OCI-LY3 (cell line): ENCODE results near the gene VRK3.
"Not testable (repeated sequence)": the region's sequence is repeated elsewhere in the genome, so short reads cannot be mapped to it uniquely, and the experiment has no call there.

Experiments used
- H2AFZ ChIP-seq: fragments of 200-600, 300-600 bp; shearing (Covaris generic); 2 replicates; pipeline ENCODE4 v1.6.0; 2014; ENCODE audit warnings: antibody characterized with exemption, low read depth, low read length
- H3K27ac ChIP-seq: fragments of 200-600, 300-600 bp; sonication (generic); 2 replicates; pipeline ENCODE4 v1.5.1; 2014; ENCODE audit warnings: mild to moderate bottlenecking, low read length, moderate library complexity, mixed read lengths
- H3K27me3 ChIP-seq: fragments of 200-600, 300-600 bp; sonication (generic); 2 replicates; pipeline ENCODE4 v1.6.1; 2014; ENCODE audit warnings: low read depth, low read length, mixed read lengths
- H3K36me3 ChIP-seq: fragments of 200-600, 300-600 bp; sonication (generic); replicated peaks from 2 replicates; pipeline ENCODE3; 2014; ENCODE audit warnings: low read depth, low read length, mixed read lengths
- H3K4me1 ChIP-seq: fragments of 300-600, 200-600 bp; sonication (generic); 2 replicates; pipeline ENCODE4 v1.6.1; 2014; ENCODE audit warnings: low read length, mixed read lengths
- H3K4me2 ChIP-seq: fragments of 200-600, 300-600 bp; sonication (generic); 2 replicates; pipeline ENCODE4 v1.6.1; 2014; ENCODE audit warnings: low read length, mixed read lengths
- H3K4me3 ChIP-seq: fragments of 300-600, 200-600 bp; sonication (generic); 2 replicates; pipeline ENCODE4 v1.5.1; 2014; ENCODE audit warnings: antibody characterized with exemption, mild to moderate bottlenecking, low read length, moderate library complexity
- H3K79me2 ChIP-seq: fragments of 300-600, 200-600 bp; shearing (Covaris generic); 2 replicates; pipeline ENCODE4 v1.6.1; 2014; ENCODE audit warnings: mild to moderate bottlenecking, low read length, mixed read lengths
- H3K9ac ChIP-seq: fragments of 300-600, 200-600 bp; shearing (Covaris generic); 2 replicates; pipeline ENCODE4 v1.6.0; 2014; ENCODE audit warnings: mild to moderate bottlenecking, low read length, moderate library complexity
- H3K9me3 ChIP-seq: fragments of 200-600, 300-600 bp; shearing (Covaris generic); 2 replicates; pipeline ENCODE4 v1.6.1; 2014; ENCODE audit warnings: low read length, mixed read lengths; ENCODE audit not compliant: insufficient read depth
- H4K20me1 ChIP-seq: fragments of 200-600, 300-600 bp; sonication (generic); 2 replicates; pipeline ENCODE4 v1.6.1; 2016; ENCODE audit warnings: low read length, mixed read lengths; ENCODE audit not compliant: insufficient read depth
- EZH2phosphoT487 ChIP-seq: fragments of 200-600 bp; shearing (Covaris generic); IDR thresholded peaks from 2 replicates; pipeline ENCODE4 v1.6.1; 2018; ENCODE audit warnings: antibody characterized with exemption, mixed run types, low read depth
- TF ChIP-seq, protein P1 (sequence below): fragments of 200-600, 300-600 bp; sonication (generic); IDR thresholded peaks from 2 replicates; pipeline ENCODE4 v1.5.1; 2014; ENCODE audit warnings: antibody characterized with exemption, low read length, low read depth

VRK3 gene, protein sequence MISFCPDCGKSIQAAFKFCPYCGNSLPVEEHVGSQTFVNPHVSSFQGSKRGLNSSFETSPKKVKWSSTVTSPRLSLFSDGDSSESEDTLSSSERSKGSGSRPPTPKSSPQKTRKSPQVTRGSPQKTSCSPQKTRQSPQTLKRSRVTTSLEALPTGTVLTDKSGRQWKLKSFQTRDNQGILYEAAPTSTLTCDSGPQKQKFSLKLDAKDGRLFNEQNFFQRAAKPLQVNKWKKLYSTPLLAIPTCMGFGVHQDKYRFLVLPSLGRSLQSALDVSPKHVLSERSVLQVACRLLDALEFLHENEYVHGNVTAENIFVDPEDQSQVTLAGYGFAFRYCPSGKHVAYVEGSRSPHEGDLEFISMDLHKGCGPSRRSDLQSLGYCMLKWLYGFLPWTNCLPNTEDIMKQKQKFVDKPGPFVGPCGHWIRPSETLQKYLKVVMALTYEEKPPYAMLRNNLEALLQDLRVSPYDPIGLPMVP

DNA sequence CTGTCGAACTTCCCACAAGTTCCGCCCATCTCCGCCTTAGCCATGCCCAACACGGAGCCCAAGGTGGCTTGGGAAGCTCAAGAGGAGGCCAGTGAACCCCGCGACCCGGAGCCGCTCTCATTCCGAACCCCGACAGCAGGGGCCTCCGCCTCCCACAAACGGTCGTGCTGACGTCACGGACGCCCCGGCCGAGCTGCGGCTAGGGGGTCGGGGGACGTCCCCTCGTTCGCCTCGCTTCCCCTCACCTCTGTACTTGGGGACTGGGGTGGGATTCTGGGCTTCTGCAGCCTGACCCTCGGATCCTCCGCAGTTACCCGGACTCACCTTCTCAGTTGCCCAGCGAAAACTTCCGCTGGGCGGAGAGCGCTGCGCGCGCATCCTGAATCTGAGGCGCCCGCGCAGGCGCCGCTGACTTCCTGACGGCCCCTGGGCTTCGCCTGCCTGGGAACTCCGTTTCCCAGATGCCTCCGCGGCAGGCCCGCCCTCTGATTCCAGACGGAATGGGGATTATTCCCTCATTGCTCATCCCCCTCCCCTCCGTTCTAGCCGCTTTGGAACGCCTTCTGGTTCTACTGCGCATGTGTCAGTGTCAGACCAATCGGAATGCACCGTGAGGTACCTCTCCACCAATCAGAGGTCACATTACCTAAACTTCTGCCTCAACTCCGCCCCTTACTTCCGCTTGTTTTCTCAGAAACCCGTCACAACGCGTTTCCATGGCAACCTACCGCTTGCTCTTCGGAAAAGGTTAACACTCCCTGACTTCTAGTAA lies at the start of gene VRK3:
TSS of gene VRK3 (minus strand) at position 351 of the 772 bp plus-strand sequence. CDS start 9,210 bp downstream, outside the sequence.
- Histone ChIP-seq H3K4me2 (peak within 1 kb of the TSS; percentile 83), H3K27me3 (no peaks in the 10 kb centered on the region), H3K9me3 (no peaks in the 10 kb centered on the region), H4K20me1 (peaks cover 8% of the 10 kb centered on the region; the same call in 1 of the 2 replicates), H3K27ac (peak within 1 kb of the TSS; percentile 44), H3K4me1 (peaks cover 17% of the 10 kb centered on the region), H3K79me2 (peaks cover 55% of the 10 kb centered on the region), H3K9ac (peak within 1 kb of the TSS; percentile 72), H3K36me3 (peaks cover 2% of the 10 kb centered on the region), H3K4me3 (peak within 1 kb of the TSS; percentile 85), H2AFZ (peak within 1 kb of the TSS; percentile 92)
- TF ChIP-seq EZH2phosphoT487 = no peak
- TF ChIP-seq, protein P1, sequence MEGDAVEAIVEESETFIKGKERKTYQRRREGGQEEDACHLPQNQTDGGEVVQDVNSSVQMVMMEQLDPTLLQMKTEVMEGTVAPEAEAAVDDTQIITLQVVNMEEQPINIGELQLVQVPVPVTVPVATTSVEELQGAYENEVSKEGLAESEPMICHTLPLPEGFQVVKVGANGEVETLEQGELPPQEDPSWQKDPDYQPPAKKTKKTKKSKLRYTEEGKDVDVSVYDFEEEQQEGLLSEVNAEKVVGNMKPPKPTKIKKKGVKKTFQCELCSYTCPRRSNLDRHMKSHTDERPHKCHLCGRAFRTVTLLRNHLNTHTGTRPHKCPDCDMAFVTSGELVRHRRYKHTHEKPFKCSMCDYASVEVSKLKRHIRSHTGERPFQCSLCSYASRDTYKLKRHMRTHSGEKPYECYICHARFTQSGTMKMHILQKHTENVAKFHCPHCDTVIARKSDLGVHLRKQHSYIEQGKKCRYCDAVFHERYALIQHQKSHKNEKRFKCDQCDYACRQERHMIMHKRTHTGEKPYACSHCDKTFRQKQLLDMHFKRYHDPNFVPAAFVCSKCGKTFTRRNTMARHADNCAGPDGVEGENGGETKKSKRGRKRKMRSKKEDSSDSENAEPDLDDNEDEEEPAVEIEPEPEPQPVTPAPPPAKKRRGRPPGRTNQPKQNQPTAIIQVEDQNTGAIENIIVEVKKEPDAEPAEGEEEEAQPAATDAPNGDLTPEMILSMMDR = no peak

DNA sequence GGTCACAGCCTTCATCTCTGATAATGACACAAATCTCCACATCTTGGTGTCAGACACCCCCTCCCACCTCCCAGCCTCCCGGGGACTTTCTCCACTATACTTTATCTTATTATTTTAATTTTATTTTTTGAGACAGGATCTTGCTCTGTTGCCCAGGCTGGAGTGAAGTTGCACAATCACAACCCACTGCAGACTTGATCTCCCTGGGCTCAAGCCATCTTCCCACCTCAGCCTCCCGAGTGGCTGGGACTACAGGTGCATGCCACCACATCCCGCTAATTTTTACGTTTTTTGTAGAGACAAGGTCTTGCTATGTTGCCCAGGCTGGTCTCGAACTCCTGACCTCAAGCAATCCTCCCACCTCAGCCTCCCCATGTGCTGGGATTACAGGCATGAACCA lies 43.2 kb upstream of the VRK3 start:
- not testable (repeated sequence) for H2AFZ ChIP-seq, H3K27me3 ChIP-seq, H3K4me3 ChIP-seq, H3K36me3 ChIP-seq, H4K20me1 ChIP-seq, H3K79me2 ChIP-seq, H3K4me1 ChIP-seq, H3K9me3 ChIP-seq, H3K4me2 ChIP-seq, H3K27ac ChIP-seq, H3K9ac ChIP-seq

DNA sequence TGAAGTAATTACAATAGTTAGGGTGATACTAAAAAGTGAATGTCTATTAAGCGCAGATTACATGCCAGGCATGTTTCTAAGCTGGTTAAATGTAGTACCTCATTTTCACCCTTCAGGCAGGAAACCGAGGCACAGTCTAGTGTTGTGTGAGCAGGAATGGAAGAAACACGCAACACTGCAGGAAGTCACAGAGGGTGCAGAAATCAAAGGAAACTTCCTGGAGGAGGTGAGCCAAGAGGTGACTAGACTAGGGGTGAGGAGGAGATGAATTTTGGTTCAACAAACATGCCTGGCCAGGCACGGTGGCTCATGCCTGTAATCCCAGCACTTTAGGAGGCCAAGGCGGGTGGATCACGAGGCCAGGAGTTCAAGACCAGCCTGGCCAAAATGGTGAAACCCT lies 42.4 kb upstream of the VRK3 start:
- Histone ChIP-seq H3K27ac (no peak overlapping the region), H3K36me3 (no peaks in the 10 kb centered on the region), H4K20me1 (no peaks in the 10 kb centered on the region), H2AFZ (no peak overlapping the region), H3K4me3 (no peak overlapping the region), H3K9me3 (no peaks in the 10 kb centered on the region), H3K27me3 (peaks cover 7% of the 10 kb centered on the region; the same call in 1 of the 2 replicates), H3K79me2 (no peaks in the 10 kb centered on the region), H3K4me2 (no peak overlapping the region), H3K9ac (no peak overlapping the region), H3K4me1 (no peaks in the 10 kb centered on the region)
- no peak for TF ChIP-seq EZH2phosphoT487
- TF ChIP-seq, protein P1 = no peak

DNA sequence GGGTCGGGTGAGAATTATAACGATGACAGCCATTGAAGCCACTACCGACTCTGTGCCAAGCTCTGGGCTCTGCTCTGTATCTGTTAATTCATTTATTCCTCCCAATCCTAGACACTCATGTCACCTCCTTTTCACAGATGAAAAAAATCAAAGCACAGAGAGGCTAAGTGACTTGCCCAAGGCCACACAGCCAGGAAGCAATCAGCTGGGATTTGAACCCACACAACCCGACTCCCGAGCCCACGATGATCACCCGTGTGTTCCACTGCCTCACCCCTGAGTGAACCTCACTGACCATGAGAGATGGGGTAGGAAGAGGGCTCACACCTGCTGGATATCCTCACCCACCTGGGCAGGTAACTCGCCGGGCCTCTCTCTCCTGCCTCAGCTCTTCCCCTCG lies 40.8 kb upstream of the VRK3 start:
- no peaks in the 10 kb centered on the region for H3K36me3 ChIP-seq
- peaks cover 7% of the 10 kb centered on the region; the same call in 1 of the 2 replicates for H3K27me3 ChIP-seq

More for the DNA sequence above, 40.8 kb upstream of the VRK3 start:
- H3K9me3 ChIP-seq = no peaks in the 10 kb centered on the region
- no peak overlapping the region for H2AFZ ChIP-seq
- no peak for TF ChIP-seq EZH2phosphoT487
- TF ChIP-seq, protein P1 = no peak
- H4K20me1 ChIP-seq = no peaks in the 10 kb centered on the region
- H3K4me3 ChIP-seq = no peak overlapping the region
- no peaks in the 10 kb centered on the region for H3K4me1 ChIP-seq
- no peak overlapping the region for H3K4me2 ChIP-seq
- H3K27ac ChIP-seq = no peak overlapping the region
- no peaks in the 10 kb centered on the region for H3K79me2 ChIP-seq
- H3K9ac ChIP-seq = no peak overlapping the region
